Activated naive CD4-positive, alpha-beta T cell treated with anti-CD3 and anti-CD28 coated beads, Interleukin-2, amount 50 U/mL, for 16 hours (primary cell): ENCODE results near the gene MRTFB.

ENCODE experiments used
- DNase-seq: peaks from one replicate; pipeline ENCODE4 v3.0.0-alpha.2; 2020

MRTFB gene

DNA sequence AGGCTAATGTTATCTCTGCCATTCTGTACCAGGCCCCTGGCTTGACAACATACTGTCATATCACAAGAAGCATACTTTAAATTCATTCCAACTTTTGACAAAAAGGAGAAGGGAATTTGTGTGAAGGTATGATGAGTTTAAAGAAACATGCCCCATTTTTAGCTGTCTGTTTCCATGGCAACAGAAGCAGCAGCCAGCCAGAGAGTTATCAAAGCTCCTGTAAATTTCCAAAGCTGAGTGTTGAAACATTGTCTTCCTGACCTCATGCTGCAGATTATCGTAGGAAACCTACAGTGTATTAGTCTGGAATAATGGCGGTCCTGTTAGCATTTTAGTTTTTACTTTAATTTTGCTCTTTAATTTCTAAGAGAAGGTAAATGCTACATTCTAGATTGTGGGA lies 124.9 kb downstream of the MRTFB start:
- no peak for DNase-seq

- no peak for DNase-seq
These were observed 125.4 kb downstream of the MRTFB start for GRCh38 chr16:14196539-14196938.

DNA sequence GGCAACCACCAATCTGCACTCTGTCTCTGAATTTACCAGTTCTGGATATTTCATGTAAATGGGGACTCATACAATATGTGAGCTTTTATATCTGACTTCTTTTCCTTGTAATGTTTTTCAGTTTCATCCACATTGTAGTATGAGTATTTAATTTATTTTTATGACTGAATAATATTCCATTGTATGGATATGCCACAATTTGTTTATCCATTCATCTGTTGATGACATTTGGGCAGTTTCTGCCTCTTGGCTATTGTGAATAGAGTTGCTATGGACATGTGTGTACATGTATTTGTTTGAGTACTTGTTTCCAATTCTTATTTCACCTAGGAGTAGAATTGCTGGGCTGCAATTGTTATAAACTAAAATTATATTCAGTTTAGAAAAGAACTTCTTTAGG lies 126.9 kb downstream of the MRTFB start:
- no peak for DNase-seq

GRCh38 chr16:14198572-14198971 lies 127.5 kb downstream of the MRTFB start:
- DNase-seq, result no peak

DNA sequence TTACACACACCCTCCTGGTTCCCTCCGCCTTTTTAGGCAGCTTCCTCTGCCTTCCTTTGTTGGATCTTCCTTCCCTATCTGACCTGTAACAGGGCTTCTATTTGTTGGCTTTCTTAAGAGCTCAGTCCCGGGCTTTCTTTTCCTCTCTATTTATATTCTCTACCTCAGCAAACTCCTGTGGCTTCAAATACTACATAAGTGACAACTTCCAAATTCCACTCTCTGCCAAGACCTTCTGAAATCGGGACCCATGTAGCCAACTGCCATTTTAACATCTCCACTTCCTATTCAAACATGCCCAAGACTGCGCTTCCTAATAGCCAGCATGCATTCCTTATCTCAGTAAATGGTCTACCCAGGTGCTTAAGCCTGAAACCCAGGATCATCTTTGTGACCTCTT lies 128.1 kb downstream of the MRTFB start:
- DNase-seq, result no peak

DNA sequence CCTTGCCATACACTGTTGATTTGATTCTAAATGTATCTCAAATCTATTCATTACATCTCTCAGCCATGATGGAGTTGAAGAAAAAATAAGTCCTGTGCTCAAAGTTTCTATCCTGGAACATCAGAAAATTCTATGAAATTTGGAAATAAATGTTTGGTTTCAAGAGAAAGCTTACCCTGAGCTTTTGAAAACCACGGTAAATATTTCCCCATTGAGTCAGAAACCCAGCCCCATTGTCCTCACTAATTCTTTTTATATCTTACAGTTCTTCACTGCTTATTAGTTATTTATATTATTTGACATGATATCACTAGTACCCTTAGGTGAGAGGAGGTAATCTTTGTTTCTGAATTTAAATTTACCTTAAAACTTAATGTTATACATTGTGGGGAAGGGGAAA lies 128.5 kb downstream of the MRTFB start:
- no peak for DNase-seq

- no peak for DNase-seq
These were observed 131.0 kb downstream of the MRTFB start for GRCh38 chr16:14202095-14202494.

- no peak for DNase-seq
These were observed 131.6 kb downstream of the MRTFB start for GRCh38 chr16:14202697-14203096.

- DNase-seq, result no peak
These were observed 132.0 kb downstream of the MRTFB start for GRCh38 chr16:14203166-14203565.

- DNase-seq, result no peak
These were observed 134.5 kb downstream of the MRTFB start for GRCh38 chr16:14205666-14206065.

DNA sequence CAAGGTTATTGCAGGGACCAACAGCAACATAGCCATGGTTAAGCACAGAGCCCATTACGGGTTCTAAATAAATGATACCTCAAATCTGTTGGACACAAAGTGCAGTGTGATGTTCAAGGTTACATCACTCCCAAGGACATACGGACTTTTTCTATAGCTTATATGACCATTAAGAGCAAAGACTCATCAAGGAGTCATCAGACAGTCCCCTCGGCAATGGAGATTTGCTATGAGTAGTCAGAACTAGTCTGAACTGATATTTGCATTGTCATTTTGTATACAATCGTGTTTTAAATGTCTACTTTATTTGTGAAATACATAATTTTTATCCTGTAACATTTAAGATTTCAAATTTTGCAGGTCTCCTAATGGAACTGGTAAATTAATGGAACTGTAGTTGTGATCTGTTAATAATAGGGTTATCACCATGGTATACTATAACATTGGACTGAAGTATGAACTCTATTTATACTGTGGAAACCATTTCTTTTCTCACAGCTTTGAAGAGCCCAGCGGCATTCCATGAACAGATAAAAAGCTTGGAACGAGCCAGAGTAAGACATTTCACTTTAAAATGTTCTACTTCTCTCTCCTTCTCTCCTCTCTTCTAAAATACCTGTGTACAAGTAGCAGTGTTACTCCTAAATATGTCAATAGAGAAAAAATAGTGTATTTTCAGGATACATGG lies 140.9 kb downstream of the MRTFB start:
- no peak for DNase-seq

- no peak for DNase-seq
These were observed 144.8 kb downstream of the MRTFB start for GRCh38 chr16:14215941-14216340.

- no peak for DNase-seq
These were observed 148.9 kb downstream of the MRTFB start for GRCh38 chr16:14219983-14220382.

DNA sequence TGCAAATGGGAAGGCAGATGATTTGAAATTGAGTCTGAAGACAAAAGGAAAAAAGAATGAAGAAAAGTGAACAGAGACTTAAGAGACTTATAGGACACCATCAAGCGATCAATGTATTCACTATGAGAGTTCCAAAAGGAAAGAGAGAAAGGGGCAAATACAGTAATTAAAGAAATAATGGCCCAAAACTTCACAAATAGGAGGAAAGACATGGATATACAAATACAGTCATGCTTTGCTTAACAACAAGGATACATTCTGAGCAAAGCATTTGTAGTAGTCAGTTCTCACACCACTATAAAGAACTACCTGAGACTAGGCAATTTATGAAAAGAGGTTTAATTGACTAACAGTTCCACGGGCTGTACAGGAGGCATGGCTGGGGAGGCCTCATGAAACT lies 152.5 kb downstream of the MRTFB start:
- DNase-seq, result no peak

DNA sequence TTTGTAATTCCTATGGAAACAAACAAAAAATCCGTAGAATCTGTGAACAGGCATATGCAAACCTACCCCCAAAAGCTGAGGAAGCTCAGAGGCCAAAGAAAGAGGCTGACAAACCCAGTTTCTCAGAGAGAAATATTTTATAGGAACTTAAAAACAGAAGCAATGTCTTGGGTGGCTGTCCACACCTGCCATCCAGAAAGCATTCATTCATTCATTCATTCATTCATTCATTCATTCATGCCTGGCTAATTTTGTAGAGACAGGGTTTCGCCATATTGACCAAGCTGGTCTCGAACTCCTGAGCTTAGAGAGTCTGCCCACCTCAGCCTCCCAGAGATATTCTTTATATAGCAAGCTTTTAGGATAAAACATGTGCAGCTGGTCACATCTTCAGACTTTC lies 154.3 kb downstream of the MRTFB start:
- DNase-seq, result no peak

GRCh38 chr16:14232106-14232864 lies 161.2 kb downstream of the MRTFB start:
- no peak for DNase-seq

- no peak for DNase-seq
These were observed 165.3 kb downstream of the MRTFB start for GRCh38 chr16:14236401-14236800.

DNA sequence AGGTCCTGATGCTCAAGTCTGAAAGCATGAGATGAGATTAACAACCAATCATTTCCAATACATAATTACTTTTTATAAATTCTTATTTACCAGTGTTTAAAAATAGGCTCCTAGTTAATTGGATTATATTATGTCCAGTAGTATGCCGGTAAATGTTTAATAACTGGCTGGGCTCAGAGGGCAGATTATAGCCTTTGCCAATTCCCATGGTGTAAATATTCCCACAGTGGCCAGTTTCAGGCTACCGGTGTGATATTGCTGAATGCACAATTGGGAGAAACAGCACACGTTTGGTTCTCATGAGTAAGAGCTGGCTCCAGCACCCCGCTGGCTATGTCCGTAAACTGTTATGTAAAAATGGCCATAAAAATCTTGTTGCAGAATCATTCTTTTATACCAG lies 167.6 kb downstream of the MRTFB start:
- no peak for DNase-seq

DNA sequence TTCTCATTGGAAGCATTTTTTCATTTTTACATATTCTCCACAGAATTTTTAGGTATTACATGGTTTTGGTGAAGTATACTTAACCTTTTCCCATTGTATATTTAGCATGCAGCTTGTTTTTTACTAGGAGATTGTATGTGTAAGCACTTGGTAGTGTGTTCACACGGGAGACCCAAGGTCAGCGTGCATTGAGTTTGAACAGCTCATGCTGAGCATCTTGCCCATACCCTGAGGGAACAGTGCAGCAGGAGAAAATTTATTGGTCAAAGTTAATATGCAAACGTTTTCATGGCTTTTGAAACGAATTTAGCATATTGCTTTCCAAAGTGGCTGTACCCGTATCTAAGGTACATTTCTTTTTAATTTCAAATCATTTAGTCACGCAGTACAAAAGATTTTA lies 168.7 kb downstream of the MRTFB start:
- DNase-seq, result no peak

DNA sequence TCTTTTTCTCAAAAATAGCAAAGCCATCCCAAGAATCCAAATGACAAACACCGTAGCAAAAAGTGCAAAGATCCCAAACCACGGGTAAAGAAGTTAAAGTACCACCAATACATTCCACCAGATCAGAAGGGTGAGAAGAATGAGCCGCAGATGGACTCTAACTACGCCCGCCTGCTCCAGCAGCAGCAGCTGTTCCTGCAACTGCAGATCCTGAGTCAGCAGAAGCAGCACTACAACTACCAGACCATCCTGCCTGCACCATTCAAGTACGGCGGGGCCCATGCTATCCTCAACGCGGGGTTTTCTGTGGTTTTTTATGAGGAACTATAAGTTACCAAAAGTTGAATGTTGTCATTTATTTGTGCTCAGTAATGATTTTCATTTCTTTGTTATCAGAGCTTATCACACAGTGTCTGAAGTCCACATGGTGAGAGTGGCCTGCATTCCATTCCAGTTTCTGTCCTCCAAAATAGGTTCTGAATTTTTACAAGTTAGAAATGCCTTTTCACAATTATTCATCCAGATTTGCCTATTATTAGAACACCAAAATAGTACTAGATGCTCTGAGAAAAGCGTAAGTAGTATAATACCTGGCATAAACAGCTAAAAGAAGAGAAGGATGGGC lies 169.2 kb downstream of the MRTFB start:
- no peak for DNase-seq

DNA sequence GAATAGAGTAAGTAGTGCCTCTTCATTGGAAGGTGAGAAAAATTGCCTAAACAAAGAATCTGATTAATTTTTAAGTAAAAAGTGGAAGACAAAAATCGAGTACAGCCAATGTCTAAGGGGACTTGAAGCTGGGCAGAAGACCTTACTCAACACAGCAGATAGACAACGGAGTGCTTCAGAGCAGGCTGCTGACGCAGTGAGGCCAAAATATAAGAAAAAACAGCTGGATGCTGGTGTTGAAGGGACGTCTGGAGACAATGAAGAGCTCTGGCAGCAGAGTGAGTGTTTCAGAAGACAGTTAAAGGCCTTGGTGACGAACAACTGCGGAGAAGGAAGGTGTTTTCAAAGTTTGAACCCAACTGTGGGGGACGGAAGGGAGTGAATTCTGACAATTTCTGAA lies 169.8 kb downstream of the MRTFB start:
- DNase-seq, result no peak

DNA sequence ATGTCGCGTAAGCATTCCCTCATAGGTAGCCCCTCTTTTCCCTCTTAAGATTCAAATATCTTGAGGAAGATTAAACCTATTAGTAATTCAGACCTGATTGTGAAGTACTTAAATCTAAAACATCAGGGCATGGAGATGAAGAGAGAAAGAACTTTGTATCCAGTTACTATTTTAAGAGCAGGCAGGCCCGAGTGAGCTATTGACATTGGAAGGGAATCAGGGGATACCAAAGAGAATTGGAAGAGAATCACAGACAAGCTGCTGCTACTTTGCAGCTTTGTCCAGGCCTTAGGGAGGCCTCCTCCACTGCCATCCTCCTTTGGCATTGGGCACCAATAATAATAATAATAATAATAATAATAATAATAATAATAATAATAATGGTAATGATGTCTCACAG lies 170.5 kb downstream of the MRTFB start:
- DNase-seq, result no peak

GRCh38 chr16:14242769-14243168 lies 171.7 kb downstream of the MRTFB start:
- DNase-seq, result no peak
